ENCODE measurements around the gene NFATC2. TPM values are rescaled to one million over a fixed set of nuclear protein-coding genes. Genes with fewer than 3 reads are reported as not detected.

The NFATC2 gene
- total RNA-seq, 4 donors from 2014 or later: 1.6 to 3.9 (median 2.8) TPM

DNA sequence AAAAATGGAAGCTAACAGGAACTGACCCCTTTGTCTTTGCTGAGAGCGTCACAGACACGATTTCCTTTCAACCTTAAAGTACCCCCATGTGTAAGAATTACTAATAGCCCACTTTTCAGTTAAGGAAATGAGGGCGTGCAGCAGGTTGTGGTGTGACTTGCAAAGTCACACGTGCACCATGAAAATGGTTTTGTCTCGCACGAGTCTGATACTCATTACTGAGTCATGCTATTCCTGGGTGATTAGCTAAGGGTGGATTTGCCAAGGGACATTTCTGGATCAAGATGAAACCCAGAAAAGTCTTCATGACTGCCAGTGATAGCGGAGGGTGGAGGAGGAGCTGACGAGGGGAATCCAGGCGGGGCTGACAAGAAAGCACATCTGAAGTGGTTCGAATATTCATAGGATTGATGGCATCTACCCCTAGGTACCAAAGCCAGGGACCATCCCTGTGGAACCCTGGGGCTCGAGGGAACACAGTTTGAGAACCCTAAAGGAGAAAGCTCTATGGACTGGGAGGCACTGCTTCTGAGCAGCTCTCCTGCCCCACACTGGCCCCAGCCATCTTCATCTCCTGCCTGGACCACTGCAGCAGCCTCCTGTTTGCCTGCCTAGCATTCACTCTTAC lies 12.1 kb upstream of the NFATC2 start:
- in situ Hi-C loops (cut with MboI; ENCODE audit: low sequenced_read_pairs in 4 of 4): no loop called here
- TF ChIP-seq CTCF (IDR thresholded peaks at IDR 0.05 in 4 of 5, conservative IDR thresholded peaks at IDR 0.05 in 1 of 5) (no peak), POLR2A (IDR thresholded peaks at IDR 0.05) (no peak)
- no peak overlapping the region for H3K4me3 ChIP-seq
- DNase-seq (peak in 1 of 2 donors; percentile 15), ATAC-seq (peak in 1 of 2 donors; percentile 97)
- intact Hi-C loops (cut with DNase I; ENCODE audit: low total_unique reads): no loop called here
- H3K9me3 ChIP-seq: no peaks in the 10 kb centered on the region
- no peaks in the 10 kb centered on the region for H3K36me3 ChIP-seq
- H3K4me1 ChIP-seq: peaks cover 9 to 11% of the 10 kb centered on the region in 2 donors
- H3K27ac ChIP-seq: peak overlapping the region in 1 of 4 donors; percentile 50
- no peaks in the 10 kb centered on the region for H3K27me3 ChIP-seq

DNA sequence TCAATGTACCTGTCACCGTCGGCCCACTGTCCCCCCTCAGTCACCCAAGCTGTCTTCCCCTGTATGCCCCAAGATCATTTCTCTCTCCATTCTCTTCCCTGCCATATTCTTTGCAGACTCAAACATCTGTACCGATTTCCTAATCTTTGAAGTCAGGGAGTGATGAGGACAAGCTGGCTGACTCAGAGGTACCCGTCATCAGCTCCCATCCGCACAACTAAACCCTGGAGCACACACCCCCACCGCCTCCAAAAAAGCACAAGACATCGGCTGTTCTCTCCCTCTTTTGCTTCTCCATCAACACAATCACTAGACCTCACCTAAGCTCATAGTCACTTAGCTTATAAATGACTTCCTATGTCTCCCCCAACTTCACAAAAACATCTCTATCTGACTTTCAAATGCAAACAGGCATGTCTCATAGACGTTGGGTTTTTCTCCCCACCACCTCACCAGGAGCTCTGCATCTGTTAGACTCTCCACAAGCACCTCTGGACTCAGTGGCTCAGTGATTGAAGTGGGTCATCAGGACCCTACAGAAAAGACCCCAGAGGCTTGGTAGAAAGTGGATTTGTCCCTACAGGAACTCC lies 11.5 kb upstream of the NFATC2 start:
- ATAC-seq: no peak
- in situ Hi-C loops (cut with MboI; ENCODE audit: low sequenced_read_pairs in 4 of 4): no loop called here
- H3K27ac ChIP-seq: peak overlapping the region in 1 of 4 donors; percentile 50

GRCh38 chr20:51551186-51551585 lies 8.7 kb upstream of the NFATC2 start:
- no peak for TF ChIP-seq CTCF (IDR thresholded peaks at IDR 0.05 in 4 of 5, conservative IDR thresholded peaks at IDR 0.05 in 1 of 5)
- TF ChIP-seq POLR2A (IDR thresholded peaks at IDR 0.05): no peak
- DNase-seq (no peak), ATAC-seq (no peak)
- no peaks in the 10 kb centered on the region for H3K27me3 ChIP-seq
- peaks cover 9 to 11% of the 10 kb centered on the region in 2 donors for H3K4me1 ChIP-seq
- H3K27ac ChIP-seq: no peak overlapping the region
- in situ Hi-C loops (cut with MboI; ENCODE audit: low sequenced_read_pairs in 4 of 4) (no loop called here), intact Hi-C loops (cut with DNase I; ENCODE audit: low total_unique reads) (no loop called here)
- no peaks in the 10 kb centered on the region for H3K9me3 ChIP-seq
- H3K4me3 ChIP-seq: no peak overlapping the region
- H3K36me3 ChIP-seq: no peaks in the 10 kb centered on the region

More for the DNA sequence above, 11.5 kb upstream of the NFATC2 start:
- TF ChIP-seq POLR2A (IDR thresholded peaks at IDR 0.05) (no peak), CTCF (IDR thresholded peaks at IDR 0.05 in 4 of 5, conservative IDR thresholded peaks at IDR 0.05 in 1 of 5) (no peak)
- Histone ChIP-seq H3K27me3 (no peaks in the 10 kb centered on the region), H3K9me3 (no peaks in the 10 kb centered on the region), H3K4me3 (no peak overlapping the region), H3K4me1 (peaks cover 9 to 11% of the 10 kb centered on the region in 2 donors), H3K36me3 (no peaks in the 10 kb centered on the region)
- intact Hi-C loops (cut with DNase I; ENCODE audit: low total_unique reads): no loop called here
- DNase-seq: no peak

DNA sequence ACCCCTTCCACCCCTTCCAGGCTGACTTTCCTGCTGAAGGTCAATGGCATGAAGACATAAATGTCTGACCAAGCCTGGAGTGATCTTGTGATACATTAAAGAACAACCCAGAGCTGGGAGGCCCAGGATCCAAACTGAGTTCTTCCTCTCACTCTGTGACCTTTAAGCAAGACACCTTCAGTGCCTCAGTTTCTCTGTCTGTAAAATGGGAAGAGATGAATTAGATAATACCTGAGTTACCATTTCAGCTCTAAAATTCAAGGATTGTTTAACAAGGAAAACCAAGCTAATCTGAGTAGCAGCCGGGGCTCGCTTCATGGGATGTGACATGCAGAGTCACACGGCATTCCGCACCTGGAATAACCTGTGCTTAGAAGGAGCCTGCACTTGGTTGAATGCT lies 7.0 kb upstream of the NFATC2 start:
- H3K4me1 ChIP-seq: peaks cover 3 to 4% of the 10 kb centered on the region in 2 donors
- H3K4me3 ChIP-seq: no peak overlapping the region
- TF ChIP-seq CTCF (IDR thresholded peaks at IDR 0.05 in 4 of 5, conservative IDR thresholded peaks at IDR 0.05 in 1 of 5): no peak
- TF ChIP-seq POLR2A (IDR thresholded peaks at IDR 0.05): no peak
- no peak overlapping the region for H3K27ac ChIP-seq
- no peaks in the 10 kb centered on the region for H3K27me3 ChIP-seq
- no peaks in the 10 kb centered on the region for H3K9me3 ChIP-seq
- intact Hi-C loops (cut with DNase I; ENCODE audit: low total_unique reads): no loop called here
- in situ Hi-C loops (cut with MboI; ENCODE audit: low sequenced_read_pairs in 4 of 4): no loop called here
- no peaks in the 10 kb centered on the region for H3K36me3 ChIP-seq
- DNase-seq (no peak), ATAC-seq (no peak)
